SK-N-SH (cell line): Measurements from ENCODE around the gene GALR2. TPM values are rescaled to one million over a fixed set of nuclear protein-coding genes. Genes with fewer than 3 reads are reported as not detected.

ENCODE experiments used
- CTCF ChIA-PET: fragments of 300-600, 350-600 bp; formaldehyde crosslinking; extraction: SDS; loops from one replicate; lab custom pipeline; 2021; lab: Yijun Ruan, JAX
- POLR2A ChIA-PET: fragments of 350-600 bp; sonication (Branson Sonifier 250); formaldehyde crosslinking; extraction: SDS; loops from one replicate; lab custom pipeline; 2020; ENCODE audit warnings: antibody characterized with exemption, inconsistent platforms; lab: Yijun Ruan, JAX
- DNase-seq: peaks from one replicate; pipeline ENCODE4 v3.0.0; 2012
- H2AFZ ChIP-seq: fragments of 200-600 bp; sonication (generic); 2 replicates; pipeline ENCODE4 v1.8.1; 2016; ENCODE audit warnings: antibody characterized with exemption, mild to moderate bottlenecking, low read depth
- H3F3A ChIP-seq: fragments of 200-600 bp; sonication (generic); replicated peaks from 2 replicates; pipeline ENCODE3; 2016; ENCODE audit warnings: antibody characterized with exemption, mild to moderate bottlenecking; ENCODE audit not compliant: insufficient read depth
- H3K27ac ChIP-seq, 2 experiments: fragments of 200-500 bp in 1 of 2; fragments of 200-600 bp in 1 of 2; sonication (Bioruptor generic) in 1 of 2; sonication (generic), shearing (Covaris generic) in 1 of 2; 2 replicates each; pipeline versions ENCODE4 v1.5.1 to v1.6.1; 2014 to 2016; ENCODE audit warnings: low read depth in 2 of 2, inconsistent platforms in 1 of 2, low read length in 1 of 2, mild to moderate bottlenecking in 1 of 2, mixed read lengths in 1 of 2
- H3K27me3 ChIP-seq: fragments of 200-600 bp; sonication (generic), shearing (Covaris generic); 2 replicates; pipeline ENCODE4 v1.6.1; 2016; ENCODE audit warnings: mixed run types; ENCODE audit not compliant: insufficient read depth
- H3K36me3 ChIP-seq, 2 experiments: fragments of 200-500 bp in 1 of 2; fragments of 200-600 bp in 1 of 2; sonication (Bioruptor generic) in 1 of 2; sonication (generic) in 1 of 2; replicated peaks in 1 of 2; 2 replicates each; pipeline versions ENCODE3 to v1.5.1; 2014 to 2016; ENCODE audit warnings: low read length in 1 of 2, mild to moderate bottlenecking in 1 of 2; ENCODE audit not compliant: insufficient read depth in 2 of 2, control insufficient read depth in 1 of 2
- H3K4me1 ChIP-seq, 2 experiments: fragments of 200-500 bp in 1 of 2; fragments of 200-600 bp in 1 of 2; sonication (Bioruptor generic) in 1 of 2; sonication (generic), shearing (Covaris generic) in 1 of 2; 2 replicates each; pipeline versions ENCODE4 v1.5.1 to v1.6.1; 2014 to 2016; ENCODE audit warnings: low read depth in 1 of 2, low read length in 1 of 2, mixed run types in 1 of 2; ENCODE audit not compliant: insufficient read depth in 2 of 2, control insufficient read depth in 1 of 2
- H3K4me2 ChIP-seq: fragments of 200-600 bp; sonication (generic), shearing (Covaris generic); 2 replicates; pipeline ENCODE4 v1.6.1; 2017; ENCODE audit warnings: mixed run types
- H3K4me3 ChIP-seq, 2 experiments: fragments of 200-500 bp in 1 of 2; fragments of 200-600 bp in 1 of 2; sonication (Bioruptor generic) in 1 of 2; sonication (generic), shearing (Covaris generic) in 1 of 2; 2 replicates each; pipeline versions ENCODE4 v1.5.1 to v1.8.1; 2014 to 2016; ENCODE audit warnings: low read depth in 2 of 2, inconsistent platforms in 1 of 2, low read length in 1 of 2, mild to moderate bottlenecking in 1 of 2, mixed read lengths in 1 of 2, moderate library complexity in 1 of 2
- H3K79me2 ChIP-seq: fragments of 200-600 bp; sonication (generic); 2 replicates; pipeline ENCODE4 v1.8.1; 2017; ENCODE audit warnings: mild to moderate bottlenecking; ENCODE audit not compliant: insufficient read depth
- H3K9ac ChIP-seq: fragments of 200-600 bp; sonication (generic); 2 replicates; pipeline ENCODE4 v1.6.1; 2017; ENCODE audit warnings: mixed run types
- H3K9me2 ChIP-seq: fragments of 200-600 bp; sonication (generic); 2 replicates; pipeline ENCODE4 v1.6.1; 2017; ENCODE audit warnings: mixed run types
- H3K9me3 ChIP-seq: fragments of 200-600 bp; sonication (generic); 2 replicates; pipeline ENCODE4 v1.6.1; 2017; ENCODE audit warnings: mixed run types, mild to moderate bottlenecking, moderate library complexity
- H4K20me1 ChIP-seq: fragments of 200-600 bp; sonication (generic); 2 replicates; pipeline ENCODE4 v1.6.1; 2017; ENCODE audit warnings: mild to moderate bottlenecking, mixed run types; ENCODE audit not compliant: insufficient read depth
- EP300 ChIP-seq, 2 experiments: IDR thresholded peaks; 2 replicates each; pipeline versions ENCODE4 v1.4.0 to v1.6.1; 2012; ENCODE audit warnings: borderline replicate concordance in 1 of 2, low read depth in 1 of 2, low read length in 1 of 2
- GATA2 ChIP-seq: sonication (generic); formaldehyde crosslinking; IDR thresholded peaks from 2 replicates; pipeline ENCODE4 v1.5.0; 2020; ENCODE audit warnings: mild to moderate bottlenecking, missing genetic modification reagents
- JUND ChIP-seq: IDR thresholded peaks from 2 replicates; pipeline ENCODE4 v1.4.0; 2012
- MEF2A ChIP-seq: IDR thresholded peaks from 2 replicates; pipeline ENCODE4 v1.4.0; 2012; ENCODE audit warnings: low read depth, borderline replicate concordance
- SIN3A ChIP-seq: IDR thresholded peaks from 2 replicates; pipeline ENCODE4 v1.6.1; 2012; ENCODE audit warnings: low read depth, mild to moderate bottlenecking, low read length, moderate library complexity, borderline replicate concordance
- SMC3 ChIP-seq: IDR thresholded peaks from 2 replicates; pipeline ENCODE4 v1.6.1; 2012; ENCODE audit warnings: low read depth, low read length, improper control_type of control experiment
- TAF1 ChIP-seq: IDR thresholded peaks from 2 replicates; pipeline ENCODE4 v1.6.1; 2012; ENCODE audit warnings: low read depth, mild to moderate bottlenecking, low read length, moderate library complexity, borderline replicate concordance
- WGBS: methylation state at CpG from one replicate; pipeline ENCODE4 v1.1.6; 2017; ENCODE audit warnings: low lambda C conversion rate; 5-methylcytosine and 5-hydroxymethylcytosine counted together
- polyA plus RNA-seq, 3 experiments: library from polyadenylated mRNA; depleted of rRNA; stranded (reverse); fragments of >200 nt; gene quantifications; 2 replicates each; pipeline ENCODE4 v1.2.3, GENCODE V29; 2012
- TF ChIP-seq, protein P1 (sequence below): fragments of 200-600 bp; sonication (generic); IDR thresholded peaks from 2 replicates; pipeline ENCODE4 v1.6.1; 2017; ENCODE audit warnings: antibody characterized with exemption, mild to moderate bottlenecking, moderate library complexity
- TF ChIP-seq, protein P2 (sequence below): IDR thresholded peaks from 2 replicates; pipeline ENCODE4 v1.4.0; 2012; ENCODE audit warnings: low read depth, borderline replicate concordance

The GALR2 gene
- polyA plus RNA-seq, 1 of the 3 experiments (the other 2 are of a cell fraction), result 0.05 TPM

DNA sequence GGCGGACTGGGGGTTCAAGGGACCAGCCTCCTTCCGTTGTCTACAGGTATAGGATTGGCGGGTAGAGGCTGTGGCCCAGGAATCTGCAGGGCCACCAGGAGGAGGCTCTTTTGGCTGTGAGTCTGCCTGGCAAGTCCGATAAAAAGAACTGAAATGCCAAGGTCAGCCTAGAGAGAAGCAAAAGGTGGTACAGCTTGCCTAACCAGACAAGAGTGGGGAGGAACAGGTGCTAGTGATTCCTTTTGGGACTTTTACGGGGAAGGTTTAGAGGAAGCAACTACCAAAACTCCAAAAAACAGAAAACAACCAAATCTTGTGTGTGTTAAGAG lies 41.8 kb upstream of the GALR2 start:
- Histone ChIP-seq H3K79me2 (no peaks in the 10 kb centered on the region), H3K36me3 (no peaks in the 10 kb centered on the region), H3K27me3 (no peaks in the 10 kb centered on the region), H4K20me1 (no peaks in the 10 kb centered on the region), H3K4me3 (no peak overlapping the region), H3K4me2 (no peak overlapping the region), H2AFZ (no peak overlapping the region), H3F3A (peaks cover 13% of the 10 kb centered on the region), H3K27ac (no peak overlapping the region), H3K9ac (no peak overlapping the region), H3K4me1 (peaks cover 9 to 23% of the 10 kb centered on the region in 2 experiments; a peak in 3 of 4 replicates), H3K9me3 (no peaks in the 10 kb centered on the region), H3K9me2 (no peaks in the 10 kb centered on the region)
- ChIA-PET POLR2A (no interaction called here), CTCF (interaction anchor here (0.7 to 13.5 kb wide), 9 partner anchors 13 to 353 kb away, joined by 3 to 133 read pairs (median 4); no protein-coding TSS in a partner anchor)
- no peak for DNase-seq
- WGBS, result 88% methylated on average over 5 of the region's 5 CpGs
- no peak for TF ChIP-seq EP300 (IDR thresholded peaks at IDR 0.05; ENCODE audit: borderline replicate concordance in 1 of 2, low read depth in 1 of 2, low read length in 1 of 2)

DNA sequence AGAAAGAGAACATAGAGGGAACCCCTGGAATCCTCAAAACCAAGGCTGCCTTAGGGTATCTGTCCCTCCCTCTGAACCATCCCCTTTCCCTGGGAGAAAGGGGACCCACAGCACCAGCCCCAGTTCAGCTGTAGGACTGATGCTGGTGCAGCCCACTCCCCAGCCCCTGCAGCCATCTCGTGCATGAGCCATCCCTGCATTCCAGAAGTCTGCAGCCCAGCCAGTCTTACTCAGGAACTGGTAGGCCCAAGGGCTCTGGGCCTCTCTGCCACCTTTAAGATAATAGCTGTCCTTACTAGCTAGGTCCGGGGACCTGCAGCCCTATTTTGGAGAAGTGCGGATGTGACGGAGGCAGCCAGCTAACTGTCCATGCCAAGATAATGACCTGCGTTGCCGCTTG lies 41.4 kb upstream of the GALR2 start:
- Histone ChIP-seq H3K9me3 (no peaks in the 10 kb centered on the region), H2AFZ (no peak overlapping the region), H3K4me1 (peaks cover 9 to 23% of the 10 kb centered on the region in 2 experiments; a peak in 3 of 4 replicates), H3K4me3 (no peak overlapping the region), H3K27ac (no peak overlapping the region), H3K4me2 (no peak overlapping the region), H4K20me1 (no peaks in the 10 kb centered on the region)
- CTCF ChIA-PET, result interaction anchor here (0.8 to 13.5 kb wide), 5 partner anchors 18 to 246 kb away, joined by 3 to 133 read pairs (median 4); no protein-coding TSS in a partner anchor
- DNase-seq, result no peak
- POLR2A ChIA-PET, result no interaction called here
- TF ChIP-seq, protein P1, sequence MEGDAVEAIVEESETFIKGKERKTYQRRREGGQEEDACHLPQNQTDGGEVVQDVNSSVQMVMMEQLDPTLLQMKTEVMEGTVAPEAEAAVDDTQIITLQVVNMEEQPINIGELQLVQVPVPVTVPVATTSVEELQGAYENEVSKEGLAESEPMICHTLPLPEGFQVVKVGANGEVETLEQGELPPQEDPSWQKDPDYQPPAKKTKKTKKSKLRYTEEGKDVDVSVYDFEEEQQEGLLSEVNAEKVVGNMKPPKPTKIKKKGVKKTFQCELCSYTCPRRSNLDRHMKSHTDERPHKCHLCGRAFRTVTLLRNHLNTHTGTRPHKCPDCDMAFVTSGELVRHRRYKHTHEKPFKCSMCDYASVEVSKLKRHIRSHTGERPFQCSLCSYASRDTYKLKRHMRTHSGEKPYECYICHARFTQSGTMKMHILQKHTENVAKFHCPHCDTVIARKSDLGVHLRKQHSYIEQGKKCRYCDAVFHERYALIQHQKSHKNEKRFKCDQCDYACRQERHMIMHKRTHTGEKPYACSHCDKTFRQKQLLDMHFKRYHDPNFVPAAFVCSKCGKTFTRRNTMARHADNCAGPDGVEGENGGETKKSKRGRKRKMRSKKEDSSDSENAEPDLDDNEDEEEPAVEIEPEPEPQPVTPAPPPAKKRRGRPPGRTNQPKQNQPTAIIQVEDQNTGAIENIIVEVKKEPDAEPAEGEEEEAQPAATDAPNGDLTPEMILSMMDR, result no peak
- TF ChIP-seq, all 33 proteins: peak for 0
- Histone ChIP-seq H3K79me2 (no peaks in the 10 kb centered on the region), H3K9me2 (no peaks in the 10 kb centered on the region), H3K36me3 (peaks cover under 1 to 3% of the 10 kb centered on the region in 2 experiments), H3K27me3 (no peaks in the 10 kb centered on the region), H3F3A (peaks cover 13% of the 10 kb centered on the region), H3K9ac (no peak overlapping the region)
- WGBS, result 92% methylated on average over 6 of the region's 6 CpGs

DNA sequence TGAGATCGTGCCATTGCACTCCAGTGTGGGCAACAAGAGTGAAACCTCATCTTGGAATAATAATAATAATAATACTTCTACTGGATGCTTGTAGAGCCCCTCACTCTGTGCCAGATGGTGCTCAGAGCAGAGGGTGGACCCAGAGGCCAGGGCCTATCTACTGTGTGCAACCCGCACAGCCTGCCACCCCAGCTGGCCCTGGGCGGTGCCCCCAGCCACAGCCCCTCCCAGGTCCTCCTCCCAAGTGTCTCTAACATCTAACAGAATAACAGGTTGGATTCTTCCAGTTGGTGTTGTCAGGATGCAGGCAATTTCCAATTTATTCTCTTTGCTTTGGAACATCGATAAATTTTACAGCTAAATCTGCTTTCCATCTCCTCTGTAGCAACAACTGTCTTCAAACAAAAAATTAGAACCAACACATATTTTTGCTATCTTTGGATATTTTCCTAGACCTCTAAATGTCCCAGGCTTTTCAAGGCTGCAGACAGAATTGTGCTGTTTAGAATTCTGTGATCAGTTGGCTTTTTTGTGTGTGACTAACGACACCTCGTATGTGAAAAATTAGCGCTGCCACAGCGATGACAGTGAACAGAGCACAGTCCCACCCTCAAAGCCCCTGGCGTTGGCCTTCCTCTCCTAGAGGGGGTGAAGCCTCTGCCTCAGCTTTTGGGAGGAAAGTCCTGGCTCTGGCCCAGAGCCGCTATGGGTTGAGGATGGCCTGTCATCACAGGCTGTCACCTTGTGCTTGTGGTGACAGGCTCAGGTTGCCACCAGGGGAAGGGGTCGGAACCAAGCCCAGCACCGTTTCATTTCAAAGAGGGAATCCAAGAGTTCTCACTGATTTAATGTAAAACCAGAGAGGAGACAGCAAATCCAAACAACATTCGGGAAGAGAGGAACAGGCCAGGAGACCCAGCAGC lies 39.9 kb upstream of the GALR2 start:
- no peak overlapping the region for H3K4me3 ChIP-seq
- H3K27me3 ChIP-seq, result no peaks in the 10 kb centered on the region
- H3F3A ChIP-seq, result peaks cover 16% of the 10 kb centered on the region
- TF ChIP-seq MEF2A, result no peak
- no peak for TF ChIP-seq JUND
- no peak for TF ChIP-seq SMC3
- TF ChIP-seq GATA2 (CRISPR knock-in tag), result no peak
- TF ChIP-seq EP300 (IDR thresholded peaks at IDR 0.05; ENCODE audit: borderline replicate concordance in 1 of 2, low read depth in 1 of 2, low read length in 1 of 2), result no peak
- TF ChIP-seq, protein P2, sequence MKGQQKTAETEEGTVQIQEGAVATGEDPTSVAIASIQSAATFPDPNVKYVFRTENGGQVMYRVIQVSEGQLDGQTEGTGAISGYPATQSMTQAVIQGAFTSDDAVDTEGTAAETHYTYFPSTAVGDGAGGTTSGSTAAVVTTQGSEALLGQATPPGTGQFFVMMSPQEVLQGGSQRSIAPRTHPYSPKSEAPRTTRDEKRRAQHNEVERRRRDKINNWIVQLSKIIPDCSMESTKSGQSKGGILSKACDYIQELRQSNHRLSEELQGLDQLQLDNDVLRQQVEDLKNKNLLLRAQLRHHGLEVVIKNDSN, result no peak
- TF ChIP-seq TAF1, result no peak
- TF ChIP-seq SIN3A, result no peak
- TF ChIP-seq, all 33 proteins: peak for 0
- Histone ChIP-seq H3K9ac (no peak overlapping the region), H2AFZ (no peak overlapping the region), H3K9me2 (no peaks in the 10 kb centered on the region), H3K4me2 (no peak overlapping the region), H3K27ac (no peak overlapping the region), H4K20me1 (no peaks in the 10 kb centered on the region), H3K4me1 (peaks cover 4 to 15% of the 10 kb centered on the region in 2 experiments; a peak in 2 of 4 replicates), H3K36me3 (peaks cover 16 to 18% of the 10 kb centered on the region in 2 experiments), H3K9me3 (no peaks in the 10 kb centered on the region), H3K79me2 (no peaks in the 10 kb centered on the region)
- 93% methylated on average over 13 of the region's 13 CpGs for WGBS
- DNase-seq, result no peak
- CTCF ChIA-PET, result interaction anchor here (1.0 to 13.5 kb wide), 5 partner anchors 15 to 35 kb away, joined by 3 to 133 read pairs (median 4); no protein-coding TSS in a partner anchor
- POLR2A ChIA-PET, result no interaction called here
